Hematopoietic multipotent progenitor cell (in vitro differentiated cells): ENCODE results near the gene CACNA2D2. TPM values are rescaled to one million over a fixed set of nuclear protein-coding genes. Genes with fewer than 3 reads are reported as not detected.
A peak's percentile ranks its signal among the peaks of the same experiment; 100 is the strongest.

Source experiments
- DNase-seq, 3 donors: peaks; one replicate each; pipeline ENCODE4 v3.0.0-alpha.2; 2011 to 2015; ENCODE audit warnings: low read depth in 2 of 3, low spot score in 2 of 3
- total RNA-seq: library from RNA; depleted of rRNA; stranded (reverse); fragments of >200 nt; gene quantifications from one replicate; pipeline ENCODE4 v1.2.3, GENCODE V29; 2012

The CACNA2D2 gene
- total RNA-seq, 1 donor: 1.1 TPM

DNA sequence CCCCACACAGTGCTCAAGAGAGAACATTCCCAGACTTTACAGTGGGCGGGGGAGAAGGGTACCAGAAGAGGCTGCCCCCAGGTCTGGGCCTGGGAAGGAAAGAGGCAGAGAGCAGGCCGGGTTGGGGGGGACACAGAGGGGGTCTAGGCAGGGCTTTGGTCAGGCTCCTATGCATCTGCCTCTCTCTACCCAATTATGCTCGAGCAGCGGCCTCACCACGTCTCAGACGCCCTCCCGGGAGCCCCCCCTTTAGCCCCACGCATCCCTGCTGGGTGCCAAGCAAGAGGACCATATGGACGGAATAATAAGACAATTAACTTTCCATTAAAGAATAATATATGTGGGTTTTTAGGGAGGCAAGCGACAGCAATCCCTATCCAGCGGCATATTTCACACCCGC, 32.8 kb downstream of the CACNA2D2 start:
- DNase-seq: no peak

DNA sequence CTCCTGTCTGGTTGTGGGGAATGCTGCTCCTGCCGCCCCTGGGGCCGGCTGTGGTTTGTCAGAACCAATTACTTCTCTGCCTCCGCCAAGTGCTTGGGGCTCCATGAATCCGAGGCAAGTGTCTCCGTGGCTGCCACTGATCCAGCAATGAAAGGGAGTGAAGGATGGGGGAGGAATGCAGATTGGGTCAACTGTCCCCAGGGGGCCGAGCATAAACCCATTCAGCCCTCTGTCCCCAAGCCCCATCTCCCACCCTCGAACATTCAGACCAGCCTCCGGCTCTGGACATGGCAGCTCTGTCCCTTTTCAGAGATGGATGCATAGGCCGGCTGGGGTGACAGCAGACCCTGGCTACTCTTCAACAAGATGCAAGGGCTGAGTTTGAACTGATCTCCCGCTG, 35.5 kb downstream of the CACNA2D2 start:
- DNase-seq: no peak

- no peak for DNase-seq
Measured at GRCh38 chr3:50466177-50466576, 37.3 kb downstream of the CACNA2D2 start.

DNA sequence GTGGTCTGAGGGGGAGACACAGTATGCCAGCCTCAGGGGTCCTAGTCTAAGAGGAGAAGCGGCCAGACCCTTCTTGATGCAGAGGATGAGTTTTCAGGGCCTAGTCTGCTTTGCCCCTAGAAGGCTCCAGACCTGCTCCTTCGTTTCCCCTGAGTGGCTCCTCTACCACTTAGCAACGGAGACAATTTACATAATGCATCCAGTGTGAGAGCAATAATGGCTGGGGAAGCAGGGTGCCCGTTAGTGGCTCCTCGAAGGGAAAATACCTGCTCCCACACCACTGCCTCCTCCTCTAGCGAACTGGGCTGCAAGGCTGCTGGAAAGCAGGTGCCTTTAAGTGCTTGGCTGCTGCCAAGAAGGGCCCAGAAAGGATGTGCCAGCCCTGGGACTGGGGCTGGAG, 38.9 kb downstream of the CACNA2D2 start:
- no peak for DNase-seq

- DNase-seq: no peak
Measured at GRCh38 chr3:50459785-50460184, 43.6 kb downstream of the CACNA2D2 start.

GRCh38 chr3:50457988-50458387, 45.4 kb downstream of the CACNA2D2 start:
- DNase-seq: no peak

GRCh38 chr3:50455161-50456018, 48.0 kb downstream of the CACNA2D2 start:
- no peak for DNase-seq

DNA sequence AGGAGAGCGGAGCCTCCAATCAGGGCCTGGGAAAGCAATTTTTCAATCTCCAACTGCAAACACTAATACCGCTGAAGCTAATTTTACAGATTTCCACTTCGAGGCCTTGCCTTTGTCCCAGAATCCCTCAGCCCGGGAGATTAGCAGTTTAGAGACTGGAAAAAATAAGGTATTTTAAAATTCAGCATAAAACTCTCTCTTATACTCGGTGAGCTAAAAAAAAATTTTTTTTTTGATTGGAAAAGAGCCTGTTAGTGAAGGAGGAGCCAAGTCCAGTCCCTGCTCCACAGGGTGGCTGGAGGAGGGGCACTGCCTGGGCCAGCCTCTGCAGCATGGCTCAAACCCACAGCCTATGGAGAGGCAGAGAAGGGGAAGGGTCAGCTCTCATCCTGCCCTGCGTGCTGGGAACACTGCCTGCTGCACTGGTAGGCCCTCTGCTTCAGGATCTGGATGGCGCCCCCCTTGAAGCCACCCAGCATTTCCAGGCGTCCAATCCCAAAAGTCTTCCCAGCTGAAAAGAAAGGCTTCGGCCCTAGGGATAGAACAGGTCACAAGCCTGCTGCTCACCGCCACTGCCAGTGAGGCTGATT, 48.9 kb downstream of the CACNA2D2 start:
- DNase-seq: no peak

DNA sequence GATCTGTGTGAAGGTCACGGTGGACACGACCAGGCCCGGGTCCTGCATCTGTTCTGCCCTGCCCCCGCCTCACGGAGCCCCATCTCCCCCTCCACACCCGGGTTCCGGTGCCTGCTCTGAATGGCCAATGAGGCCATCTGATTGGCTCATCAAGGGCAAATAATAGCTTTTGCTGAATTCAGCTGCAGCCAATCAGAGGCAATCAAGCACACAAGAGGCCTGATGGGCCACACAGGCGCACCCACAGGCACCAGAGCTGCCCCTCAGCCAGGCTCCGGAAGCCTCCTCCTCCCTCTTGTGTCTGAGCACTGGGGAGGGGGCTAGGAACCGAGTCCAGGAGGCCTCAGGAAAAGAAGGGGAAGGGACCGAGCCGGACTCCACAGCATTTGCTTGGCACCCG, 49.5 kb downstream of the CACNA2D2 start:
- DNase-seq: no peak

DNA sequence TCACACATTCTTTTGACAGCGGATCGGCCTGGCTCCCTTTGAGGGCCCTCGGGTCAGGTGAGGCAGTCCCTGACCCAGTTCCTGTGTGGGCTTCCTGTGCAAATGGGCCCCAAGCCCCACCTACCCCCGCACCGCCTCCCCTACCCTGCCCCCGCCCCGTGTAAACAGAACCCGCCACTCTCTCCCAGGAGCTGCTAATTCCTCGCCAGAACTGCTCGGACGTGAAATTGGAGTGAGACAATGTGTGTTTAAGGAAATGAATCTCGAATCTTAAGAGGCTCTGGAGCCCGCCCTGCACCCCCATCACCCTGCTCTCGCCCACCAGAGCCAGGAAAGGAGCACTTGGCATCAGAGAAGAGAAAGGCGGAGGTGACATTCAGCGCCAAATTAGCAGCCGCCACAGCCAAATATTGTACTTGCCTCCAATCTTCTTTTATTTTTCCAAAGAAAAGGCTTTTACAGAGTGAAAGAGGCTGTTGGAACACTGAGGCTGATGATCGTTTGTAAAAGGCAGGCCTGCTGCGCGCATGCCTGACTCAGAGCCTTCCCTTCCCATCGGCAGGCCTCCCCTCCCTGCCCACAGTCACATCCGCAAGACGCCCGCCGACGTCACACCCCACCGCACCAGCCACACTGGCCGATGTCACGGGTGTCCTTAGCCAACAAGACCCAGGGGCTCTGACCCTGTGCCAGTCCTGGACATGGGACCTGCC, 53.1 kb downstream of the CACNA2D2 start:
- DNase-seq: peak; percentile 26 to 86 (median 78)

DNA sequence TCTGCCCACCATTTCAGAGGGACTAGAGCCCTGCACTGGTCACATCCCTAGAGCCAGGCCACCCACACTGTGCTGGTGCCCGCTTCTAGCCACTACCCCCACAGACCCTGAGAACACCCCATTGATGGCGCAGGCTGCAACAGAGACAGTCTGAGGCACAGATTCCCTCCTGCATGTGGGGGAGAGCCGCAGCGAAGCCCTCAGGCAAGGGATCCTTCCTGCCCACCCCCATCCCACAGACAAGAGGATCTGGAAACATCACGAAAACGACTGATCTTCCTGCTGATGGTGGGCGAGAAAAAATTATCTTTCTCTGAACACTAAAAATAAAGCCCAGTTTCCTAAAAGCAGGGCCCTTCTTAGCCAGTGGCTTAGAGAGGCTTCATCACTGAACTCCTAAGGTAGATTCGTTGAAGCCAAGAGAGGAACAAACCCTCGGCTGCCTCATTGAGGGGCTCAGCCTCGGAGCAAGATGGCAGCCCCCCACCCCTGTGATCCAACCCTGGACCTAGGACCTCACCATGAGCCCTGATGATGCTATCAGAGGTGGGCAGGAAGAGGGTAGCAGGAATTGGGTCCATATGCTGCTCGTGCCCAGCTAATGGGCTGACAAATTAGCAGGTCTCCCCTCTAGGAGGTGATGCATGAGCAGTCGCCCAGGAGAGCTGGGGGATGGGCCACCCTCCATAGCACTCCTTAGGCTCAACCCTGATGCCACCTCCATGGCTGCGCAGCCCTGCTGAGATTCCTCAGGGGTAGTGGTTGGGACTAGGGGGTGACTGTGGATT, 54.5 kb downstream of the CACNA2D2 start:
- no peak for DNase-seq

- no peak for DNase-seq
Measured at GRCh38 chr3:50447290-50447840, 56.1 kb downstream of the CACNA2D2 start.

DNA sequence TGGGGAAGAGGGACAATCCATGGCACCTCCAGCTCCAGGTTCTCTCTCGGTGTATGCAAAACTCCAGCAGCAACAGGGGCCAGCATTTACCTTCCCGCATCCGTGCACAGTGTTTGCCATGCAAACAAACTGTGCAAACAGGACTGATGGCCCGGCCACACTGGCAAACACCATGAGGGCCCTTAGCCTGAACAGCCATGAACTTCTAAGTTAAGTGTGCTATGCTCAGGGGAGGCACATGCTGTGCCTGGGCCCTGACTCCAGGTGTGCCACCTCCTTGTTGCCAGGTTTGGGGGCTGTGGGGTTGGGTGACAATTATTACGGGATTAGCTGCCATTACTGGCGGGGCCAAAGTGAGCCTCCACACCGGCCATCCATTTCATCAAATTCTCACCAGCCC, 57.5 kb downstream of the CACNA2D2 start:
- DNase-seq: no peak

- DNase-seq: no peak
Measured at GRCh38 chr3:50444782-50445181, 58.7 kb downstream of the CACNA2D2 start.

- DNase-seq: no peak
Measured at GRCh38 chr3:50444213-50444612, 59.2 kb downstream of the CACNA2D2 start.

DNA sequence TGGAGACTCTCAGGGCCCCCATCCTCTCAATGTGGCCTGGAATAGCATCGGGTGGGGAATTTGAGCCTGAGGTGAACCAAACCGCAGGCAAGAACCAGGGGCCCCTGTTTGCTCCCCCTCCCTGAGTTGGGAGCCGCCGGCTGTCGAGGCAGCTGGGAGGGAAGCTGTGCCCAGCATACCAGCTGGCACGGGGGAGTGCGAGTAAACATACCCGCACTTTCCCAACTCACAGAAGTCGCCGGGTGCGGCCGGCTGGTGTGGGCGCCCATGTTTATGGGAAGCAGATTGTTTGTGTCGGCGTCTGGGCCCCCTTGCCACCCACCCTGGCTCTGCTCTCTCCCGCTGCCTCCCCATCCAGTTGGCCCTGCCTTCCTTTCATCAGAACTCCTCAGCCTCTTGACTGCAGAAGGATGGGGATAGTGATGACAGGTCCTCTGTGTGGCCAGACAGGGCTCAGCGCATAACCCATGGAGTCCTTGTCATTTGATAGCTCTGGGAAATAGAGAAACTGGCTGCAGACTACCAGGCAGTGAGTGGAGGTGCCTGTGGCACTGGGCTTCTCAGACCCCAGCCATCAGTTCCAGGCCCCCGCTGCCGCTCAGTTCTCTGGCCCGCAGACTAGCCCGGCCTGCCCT, 60.4 kb downstream of the CACNA2D2 start:
- DNase-seq: no peak

GRCh38 chr3:50441424-50442217, 61.8 kb downstream of the CACNA2D2 start:
- DNase-seq: no peak

DNA sequence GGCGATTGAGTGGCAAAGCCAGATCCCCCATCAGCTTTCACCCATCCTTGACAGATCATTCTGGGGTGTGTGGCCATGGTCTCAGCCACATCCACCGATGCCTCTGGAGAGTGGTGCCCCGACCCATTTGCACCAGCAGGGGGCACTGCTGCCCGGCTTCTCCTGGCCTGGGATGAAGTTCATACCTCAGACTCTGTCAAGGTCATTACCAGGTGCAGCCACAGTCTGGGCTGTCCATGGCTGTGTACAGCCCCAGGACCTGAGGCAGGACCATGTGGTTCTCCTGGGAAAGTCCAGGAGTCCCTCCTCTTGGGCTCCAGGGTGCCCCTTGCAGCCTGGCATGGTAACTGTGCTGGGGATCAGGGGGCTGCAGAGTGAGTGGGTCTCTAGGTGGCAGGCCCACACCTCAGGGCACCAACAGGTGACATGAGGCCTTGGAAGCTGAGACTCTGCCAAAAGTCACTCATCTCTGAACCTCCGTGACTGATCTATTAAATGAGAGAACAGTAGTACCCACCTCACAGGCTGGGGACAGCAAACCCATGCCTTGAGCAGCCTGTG, 67.2 kb downstream of the CACNA2D2 start:
- DNase-seq: peak; percentile 54 to 76 (median 57)
